HG02970 (cell line): Measurements from ENCODE around the gene PER2.

Experiments
- ATAC-seq: cut with Tn5 transposase; IDR thresholded peaks from one replicate; pipeline ENCODE4 v1.9.1; 2021; ENCODE audit warnings: mild to moderate bottlenecking, moderate library complexity, moderate number of reproducible peaks; ENCODE audit not compliant: unreplicated experiment, low FRiP score

The PER2 gene

GRCh38 chr2:238252766-238253630, 35.4 kb downstream of the PER2 start:
- no peak for ATAC-seq

- ATAC-seq, result no peak
Observed at GRCh38 chr2:238251986-238252385, 36.4 kb downstream of the PER2 start.

GRCh38 chr2:238251331-238251730, 37.1 kb downstream of the PER2 start:
- ATAC-seq, result no peak

- no peak for ATAC-seq
Observed at GRCh38 chr2:238250896-238251295, 37.5 kb downstream of the PER2 start.

- no peak for ATAC-seq
Observed at GRCh38 chr2:238247841-238248453, 40.5 kb downstream of the PER2 start.

- ATAC-seq, result no peak
Observed at GRCh38 chr2:238247002-238247822, 41.2 kb downstream of the PER2 start.

- no peak for ATAC-seq
Observed at GRCh38 chr2:238244151-238244550, 44.3 kb downstream of the PER2 start.

GRCh38 chr2:238243496-238244076, 44.8 kb downstream of the PER2 start:
- ATAC-seq, result no peak

- ATAC-seq, result no peak
Observed at GRCh38 chr2:238242731-238243495, 45.5 kb downstream of the PER2 start.

- ATAC-seq, result no peak
Observed at GRCh38 chr2:238241970-238242369, 46.4 kb downstream of the PER2 start.

GRCh38 chr2:238240757-238241711, 47.4 kb downstream of the PER2 start:
- ATAC-seq, result no peak

- peak; percentile 78 for ATAC-seq
Observed at GRCh38 chr2:238239863-238240756, 48.3 kb downstream of the PER2 start, which contains the start of gene HES6. Gene HES6 (minus strand): TSS chr2:238240038. CDS start chr2:238239905, 133 bp downstream.

- ATAC-seq, result no peak
Observed at GRCh38 chr2:238239543-238239862, 48.9 kb downstream of the PER2 start.

- ATAC-seq, result no peak
Observed at GRCh38 chr2:238238766-238239542, 49.5 kb downstream of the PER2 start.

- ATAC-seq, result no peak
Observed at GRCh38 chr2:238238311-238238765, 50.1 kb downstream of the PER2 start.

GRCh38 chr2:238237431-238238135, 50.8 kb downstream of the PER2 start:
- no peak for ATAC-seq
